IPS-18c (cell line): ENCODE results near the gene SPRTN.

Experiments used
- H3K4me3 ChIP-seq: 2 replicates; pipeline ENCODE4 v1.7.0; 2013; ENCODE audit warnings: low read depth, mild to moderate bottlenecking, low read length, moderate library complexity; ENCODE audit not compliant: insufficient read depth
- H3K9me3 ChIP-seq: one replicate; pipeline ENCODE4 v1.6.1; 2013; ENCODE audit warnings: mild to moderate bottlenecking, low read length, moderate library complexity; ENCODE audit not compliant: control insufficient read depth, insufficient read depth

SPRTN gene

GRCh38 chr1:231357831-231358354 lies 19.8 kb downstream of the SPRTN start:
- Histone ChIP-seq H3K9me3 (no peaks in the 10 kb centered on the region), H3K4me3 (no peak overlapping the region)

- no peaks in the 10 kb centered on the region for H3K9me3 ChIP-seq
- H3K4me3 ChIP-seq, result no peak overlapping the region
These were observed 21.0 kb downstream of the SPRTN start for GRCh38 chr1:231359113-231359512.

GRCh38 chr1:231362325-231362724 lies 24.2 kb downstream of the SPRTN start:
- Histone ChIP-seq H3K4me3 (no peak overlapping the region), H3K9me3 (no peaks in the 10 kb centered on the region)

- no peak overlapping the region for H3K4me3 ChIP-seq
- H3K9me3 ChIP-seq, result no peaks in the 10 kb centered on the region
These were observed 25.5 kb downstream of the SPRTN start for GRCh38 chr1:231363624-231364023.

DNA sequence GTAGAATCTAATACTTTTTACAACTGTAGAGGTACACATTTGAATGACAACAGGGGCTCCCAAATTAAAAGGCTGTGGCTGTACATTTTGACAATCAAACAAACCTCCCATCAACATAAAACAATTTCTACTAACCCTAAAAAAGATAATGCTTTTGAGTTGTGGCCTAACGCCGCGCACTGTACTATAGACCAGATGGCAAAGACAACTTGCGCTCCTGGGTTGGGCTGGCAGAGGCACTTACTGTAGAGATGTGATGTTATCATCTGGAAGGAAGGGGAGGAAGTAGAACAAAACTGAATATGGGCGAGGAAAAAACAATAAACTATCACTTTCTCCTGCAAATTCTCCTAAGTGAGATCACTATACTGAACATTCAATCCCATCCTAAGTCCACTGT lies 26.1 kb downstream of the SPRTN start:
- Histone ChIP-seq H3K9me3 (no peaks in the 10 kb centered on the region), H3K4me3 (no peak overlapping the region)

GRCh38 chr1:231369282-231369681 lies 31.2 kb downstream of the SPRTN start:
- Histone ChIP-seq H3K4me3 (no peak overlapping the region), H3K9me3 (peaks cover 2% of the 10 kb centered on the region)

GRCh38 chr1:231372501-231372900 lies 34.4 kb downstream of the SPRTN start:
- H3K4me3 ChIP-seq, result no peak overlapping the region
- H3K9me3 ChIP-seq, result peaks cover 2% of the 10 kb centered on the region

DNA sequence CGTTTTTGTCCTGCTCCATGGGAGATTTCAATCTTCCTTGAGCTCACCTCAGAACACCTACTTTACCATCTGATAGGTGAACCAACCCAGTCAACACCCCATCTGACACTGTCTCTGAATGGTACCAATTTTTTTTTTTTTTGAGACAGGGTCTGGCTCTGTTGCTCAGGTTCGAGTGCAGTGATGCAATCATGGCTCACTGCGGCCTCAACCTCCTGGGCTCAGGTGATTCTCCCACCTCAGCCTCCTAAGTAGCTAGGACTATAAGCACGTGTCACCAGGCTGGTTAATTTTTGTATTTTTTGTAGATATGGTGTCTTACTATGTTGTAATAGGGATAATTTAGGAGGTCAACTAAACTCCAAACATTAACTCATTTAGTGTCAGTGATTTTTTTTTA lies 36.3 kb downstream of the SPRTN start:
- peaks cover 2% of the 10 kb centered on the region for H3K9me3 ChIP-seq
- no peak overlapping the region for H3K4me3 ChIP-seq

GRCh38 chr1:231376101-231376500 lies 38.0 kb downstream of the SPRTN start:
- peaks cover 2% of the 10 kb centered on the region for H3K9me3 ChIP-seq
- no peak overlapping the region for H3K4me3 ChIP-seq

GRCh38 chr1:231376875-231377549 lies 38.9 kb downstream of the SPRTN start:
- Histone ChIP-seq H3K9me3 (no peaks in the 10 kb centered on the region), H3K4me3 (no peak overlapping the region)

GRCh38 chr1:231381729-231382128 lies 43.6 kb downstream of the SPRTN start:
- H3K4me3 ChIP-seq, result no peak overlapping the region

DNA sequence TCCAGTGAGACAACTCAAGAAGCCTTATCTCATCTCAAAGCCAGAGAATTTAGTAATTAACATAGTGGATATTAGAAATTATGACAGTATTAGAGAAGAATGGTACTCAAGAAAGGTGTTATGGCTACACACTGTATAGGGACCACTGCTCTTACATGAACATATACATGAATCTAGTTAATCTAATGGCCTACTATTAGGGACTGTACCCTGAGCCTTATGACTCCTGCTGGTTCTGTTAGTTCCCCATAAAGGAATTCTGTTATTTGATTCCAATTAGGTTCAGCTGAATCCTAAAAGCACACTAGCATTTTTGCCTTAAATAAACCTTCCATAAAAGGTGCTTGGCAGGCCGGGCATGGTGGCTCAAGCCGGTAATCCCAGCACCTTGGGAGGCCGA lies 44.3 kb downstream of the SPRTN start:
- Histone ChIP-seq H3K9me3 (no peaks in the 10 kb centered on the region), H3K4me3 (no peak overlapping the region)

More at GRCh38 chr1:231381729-231382128, 43.6 kb downstream of the SPRTN start:
- no peaks in the 10 kb centered on the region for H3K9me3 ChIP-seq

GRCh38 chr1:231383159-231383860 lies 45.2 kb downstream of the SPRTN start:
- Histone ChIP-seq H3K4me3 (no peak overlapping the region), H3K9me3 (no peaks in the 10 kb centered on the region)

GRCh38 chr1:231384696-231385415 lies 46.8 kb downstream of the SPRTN start:
- no peak overlapping the region for H3K4me3 ChIP-seq
- no peaks in the 10 kb centered on the region for H3K9me3 ChIP-seq

- Histone ChIP-seq H3K4me3 (no peak overlapping the region), H3K9me3 (no peaks in the 10 kb centered on the region)
These were observed 47.3 kb downstream of the SPRTN start for GRCh38 chr1:231385416-231385748.

DNA sequence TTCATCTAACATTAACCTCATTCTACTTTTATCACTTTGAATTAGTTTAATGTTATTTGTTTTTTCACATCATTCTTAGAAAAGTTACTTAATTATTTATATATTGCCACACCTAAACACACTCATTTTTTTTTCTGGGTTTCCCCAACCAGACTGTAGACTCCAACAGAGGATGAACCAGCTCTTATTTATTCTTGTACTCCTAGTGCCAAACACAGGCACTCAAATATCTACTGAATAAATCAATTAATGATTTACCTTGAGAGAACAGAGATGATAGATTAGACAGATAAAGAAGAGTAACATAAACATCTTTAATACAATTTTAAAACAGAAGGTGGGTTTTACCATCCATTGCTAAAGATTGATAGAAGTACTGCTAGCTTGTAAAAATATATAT lies 48.4 kb downstream of the SPRTN start:
- no peak overlapping the region for H3K4me3 ChIP-seq
- no peaks in the 10 kb centered on the region for H3K9me3 ChIP-seq

DNA sequence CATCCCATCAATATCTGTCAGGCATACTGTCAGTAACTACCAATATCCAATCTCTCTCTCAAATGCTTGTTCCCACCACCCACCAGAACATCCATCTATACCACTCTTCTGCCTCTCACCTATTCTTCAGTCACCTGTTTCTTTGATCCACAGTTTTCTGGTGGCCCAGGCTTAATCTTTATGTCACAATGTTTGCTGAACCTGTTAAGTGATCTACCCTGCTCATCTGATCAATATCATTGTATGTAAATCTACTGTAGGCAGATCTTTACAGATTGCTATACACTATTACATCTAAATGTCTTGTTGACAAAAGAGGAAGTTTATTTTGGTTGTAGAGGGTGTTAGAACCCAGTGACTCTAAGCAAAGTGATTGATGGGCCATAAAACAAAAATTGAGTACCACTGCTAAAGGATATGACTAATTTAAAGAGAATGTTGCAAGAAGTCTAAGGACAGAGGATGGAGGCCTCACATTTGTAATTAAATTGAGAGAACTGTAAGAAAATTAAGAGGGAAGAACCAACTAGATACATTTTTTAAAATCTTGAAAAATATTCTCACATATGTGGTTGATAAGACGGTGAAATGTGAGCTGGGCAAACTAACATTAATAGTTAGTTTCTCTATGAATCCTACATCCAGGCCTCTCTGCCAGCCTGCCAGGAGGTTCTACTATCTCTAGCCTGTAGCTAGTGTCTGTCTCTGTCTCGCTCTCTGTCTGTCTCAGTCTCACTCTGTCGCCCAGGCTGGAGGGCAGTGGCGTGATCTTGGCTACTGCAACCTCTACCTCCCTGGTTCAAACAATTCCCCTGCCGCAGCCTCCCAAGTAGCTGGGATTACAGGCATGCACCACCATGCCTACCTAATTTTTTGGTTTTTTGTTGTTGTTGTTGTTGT lies 49.9 kb downstream of the SPRTN start:
- no peak overlapping the region for H3K4me3 ChIP-seq
- no peaks in the 10 kb centered on the region for H3K9me3 ChIP-seq
